Stimulated activated CD4-positive, alpha-beta T cell treated with anti-CD3 and anti-CD28 coated beads, TNF-alpha, amount 100 ng/mL, for 1 hour (primary cell): Measurements from ENCODE around the gene WNT16.

ENCODE experiments used
- DNase-seq, 3 donors: peaks; one replicate each; pipeline ENCODE4 v3.0.0-alpha.2; 2020; ENCODE audit warnings: low read depth in 3 of 3, low spot score in 1 of 3

Gene WNT16

DNA sequence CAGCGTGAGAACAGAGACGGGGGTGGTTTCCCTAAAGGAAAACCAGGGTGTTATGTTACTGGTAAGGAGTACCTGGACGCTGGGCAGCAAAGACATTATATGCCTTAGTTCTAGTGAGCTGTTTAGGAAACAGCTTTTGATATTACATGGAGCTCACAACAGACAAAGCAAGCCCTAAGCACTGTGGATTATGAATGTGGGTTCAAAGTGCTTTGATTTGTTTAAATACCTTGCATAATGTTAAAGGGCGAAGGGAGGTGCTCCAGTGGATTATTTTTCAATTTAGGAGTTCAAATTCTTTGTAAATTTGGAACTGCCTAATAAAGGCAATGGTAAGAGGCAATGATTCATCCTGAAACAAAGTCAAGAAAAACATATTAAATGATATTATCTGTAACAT, 13.8 kb downstream of the WNT16 start:
- DNase-seq: no peak

DNA sequence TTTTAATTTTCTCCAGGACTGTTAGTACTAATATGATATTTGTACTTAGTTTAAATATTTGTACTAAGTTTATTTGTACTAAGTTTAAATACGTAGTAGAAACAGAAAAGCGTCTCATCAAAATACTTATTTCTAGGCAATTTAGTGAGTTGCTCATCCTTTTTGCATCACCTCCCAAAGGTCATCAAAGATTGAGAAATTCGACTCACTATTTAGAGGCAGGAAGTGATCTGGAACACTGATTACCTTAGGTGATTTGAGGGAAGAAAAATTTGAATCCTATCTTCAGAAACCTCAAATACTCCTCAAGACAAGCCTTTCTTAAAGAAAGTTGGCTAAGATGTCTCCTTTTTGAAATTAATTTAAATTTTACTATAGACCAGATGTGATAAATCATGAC, 14.5 kb downstream of the WNT16 start:
- no peak for DNase-seq

- no peak for DNase-seq
Measured at GRCh38 chr7:121344093-121344492, 15.3 kb downstream of the WNT16 start.

GRCh38 chr7:121344497-121344896, 15.7 kb downstream of the WNT16 start:
- DNase-seq: no peak

DNA sequence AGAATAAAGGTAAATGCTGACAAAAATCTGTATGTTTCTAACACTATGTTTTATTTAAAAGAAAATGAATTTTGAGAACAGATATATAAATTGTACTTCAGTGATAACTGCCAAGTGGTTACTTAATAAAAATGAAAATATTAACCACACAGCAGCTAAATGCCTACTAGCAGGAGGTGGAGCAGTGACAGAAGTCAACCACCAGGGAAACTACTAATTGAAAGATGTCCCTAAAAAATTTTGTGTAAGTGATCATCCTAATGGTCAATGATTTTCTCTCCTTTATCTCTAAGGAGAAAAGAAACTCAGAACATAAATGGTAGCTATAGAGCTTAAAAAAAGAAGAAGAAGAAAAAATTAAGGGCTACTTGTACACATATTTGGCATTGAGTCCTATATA, 22.9 kb downstream of the WNT16 start:
- no peak for DNase-seq

DNA sequence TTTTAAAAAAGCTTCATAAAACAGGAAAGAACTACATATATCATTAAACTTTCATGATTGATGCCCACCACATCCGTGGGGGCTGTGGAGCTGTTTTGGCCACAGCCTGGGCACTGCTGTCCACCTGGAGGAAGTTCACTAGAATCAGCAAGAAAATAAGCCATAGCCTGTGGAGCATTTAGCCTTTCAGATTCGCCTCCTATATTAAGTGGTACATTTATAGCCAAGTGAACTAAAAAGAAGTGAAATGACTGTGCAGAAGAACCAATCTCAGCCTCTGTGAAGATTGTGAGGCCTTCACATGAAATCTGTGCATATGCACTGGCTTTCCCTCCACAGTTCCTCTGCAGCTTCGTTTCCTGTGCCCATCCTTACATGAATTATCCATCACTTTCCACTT, 23.5 kb downstream of the WNT16 start:
- no peak for DNase-seq

GRCh38 chr7:121355574-121355973, 26.8 kb downstream of the WNT16 start:
- DNase-seq: no peak

- DNase-seq: no peak
Measured at GRCh38 chr7:121360564-121360963, 31.8 kb downstream of the WNT16 start.

- DNase-seq: peak in 1 of 3 donors; percentile 3
Measured at GRCh38 chr7:121366852-121367431, 38.1 kb downstream of the WNT16 start.

- DNase-seq: no peak
Measured at GRCh38 chr7:121369462-121369861, 40.7 kb downstream of the WNT16 start.

GRCh38 chr7:121371367-121371766, 42.6 kb downstream of the WNT16 start:
- no peak for DNase-seq

- no peak for DNase-seq
Measured at GRCh38 chr7:121371883-121372282, 43.1 kb downstream of the WNT16 start.

DNA sequence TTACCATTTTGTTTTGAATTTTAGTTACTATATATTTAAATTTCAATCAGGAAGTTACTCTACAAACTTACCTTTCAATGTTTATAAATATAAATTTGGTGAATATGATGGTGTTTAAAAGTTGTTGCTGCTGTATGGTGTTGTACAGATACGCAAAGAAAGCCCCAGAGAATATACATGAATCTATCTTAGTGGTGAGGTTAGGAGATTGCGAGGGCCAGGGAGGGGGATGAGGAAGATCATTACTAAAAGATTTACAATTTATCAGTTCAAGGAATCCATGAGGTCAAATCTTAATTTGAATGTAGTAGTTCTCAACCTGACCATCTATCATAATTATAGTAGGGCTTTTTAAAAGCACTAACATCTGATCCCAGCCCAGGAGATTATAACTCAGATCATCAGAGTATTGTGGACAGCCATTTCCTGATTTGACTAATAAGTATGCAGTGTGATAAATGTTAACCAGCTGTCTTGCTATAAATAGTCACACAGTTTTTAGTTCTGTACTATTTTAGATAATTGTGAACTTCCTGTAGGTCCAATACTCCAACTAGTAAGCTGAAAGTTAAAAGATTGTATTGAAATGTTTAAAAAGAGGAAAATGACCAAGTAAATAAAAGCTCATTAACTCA, 43.7 kb downstream of the WNT16 start:
- no peak for DNase-seq

- no peak for DNase-seq
Measured at GRCh38 chr7:121373177-121373576, 44.4 kb downstream of the WNT16 start.

DNA sequence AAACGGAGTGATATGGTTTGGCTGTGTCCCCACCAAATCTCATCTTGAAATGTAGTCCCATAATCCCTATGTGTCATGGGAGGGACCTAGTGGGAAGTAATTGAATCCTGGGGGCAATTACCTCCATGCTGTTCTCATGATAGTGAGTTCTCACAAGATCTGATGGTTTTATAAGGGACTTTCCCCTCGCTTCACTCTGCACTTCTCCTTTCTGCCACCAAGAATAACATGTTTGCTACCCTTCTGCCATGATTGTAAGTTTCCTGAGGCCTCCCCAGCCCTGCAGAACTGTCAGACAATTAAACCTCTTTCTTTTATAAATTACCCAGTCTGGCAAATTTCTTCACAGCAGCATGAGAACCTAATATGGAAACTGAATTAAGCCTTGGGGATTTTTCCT, 48.2 kb downstream of the WNT16 start:
- no peak for DNase-seq

- no peak for DNase-seq
Measured at GRCh38 chr7:121379930-121380329, 51.1 kb downstream of the WNT16 start.

GRCh38 chr7:121382473-121382872, 53.7 kb downstream of the WNT16 start:
- no peak for DNase-seq

GRCh38 chr7:121383235-121383910, 54.6 kb downstream of the WNT16 start:
- no peak for DNase-seq

DNA sequence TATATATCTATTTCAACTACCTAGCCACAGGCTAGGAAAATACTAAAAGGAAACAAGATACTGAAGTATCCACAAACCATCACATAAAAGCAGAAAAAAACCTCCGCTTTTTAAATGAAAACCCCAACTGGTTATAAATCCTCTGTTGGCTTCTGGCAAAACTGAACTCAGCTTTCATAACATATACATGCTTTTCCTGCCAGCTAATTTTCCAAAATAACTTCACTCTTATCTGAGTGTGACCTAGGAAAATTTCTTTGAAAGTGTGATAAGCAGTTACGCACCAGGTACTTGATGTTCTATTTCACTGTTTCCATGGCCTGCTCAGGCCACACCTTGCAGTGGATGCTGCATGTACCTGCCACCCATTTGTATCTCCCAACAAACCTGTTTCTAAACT, 55.5 kb downstream of the WNT16 start:
- DNase-seq: no peak

DNA sequence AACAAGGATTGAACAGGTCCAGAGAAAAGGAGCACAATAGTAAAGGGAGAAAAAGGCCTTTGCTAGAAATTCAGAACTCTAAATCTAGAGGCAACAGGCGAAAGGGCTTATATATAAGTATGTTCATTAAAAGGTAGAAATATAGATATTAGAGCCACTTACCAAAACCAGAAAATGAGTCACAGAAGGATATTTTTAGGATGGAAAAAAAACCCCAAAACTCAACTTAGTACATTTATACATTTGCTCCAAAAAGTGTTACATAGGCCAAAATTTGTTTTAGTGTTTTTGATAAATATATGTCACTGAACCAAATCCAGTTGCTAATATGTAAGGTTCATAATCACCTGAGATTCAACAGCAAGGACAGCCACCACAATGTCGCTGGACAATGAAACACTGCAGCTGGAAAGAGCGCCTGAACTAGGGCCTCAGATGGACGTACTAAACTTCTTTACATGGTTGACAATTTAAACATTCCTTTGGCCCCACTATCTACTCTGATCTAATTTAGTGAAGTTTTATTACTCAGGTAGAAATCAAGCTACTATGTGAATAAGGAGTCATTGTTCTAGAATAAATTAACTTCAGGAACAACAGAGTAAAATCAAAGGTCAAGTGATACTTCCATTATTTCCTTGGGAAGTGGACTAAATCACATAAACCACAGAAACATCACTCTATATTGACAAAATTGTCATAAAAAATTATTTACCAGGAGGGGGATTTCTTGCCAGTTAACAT, 56.4 kb downstream of the WNT16 start:
- DNase-seq: no peak

DNA sequence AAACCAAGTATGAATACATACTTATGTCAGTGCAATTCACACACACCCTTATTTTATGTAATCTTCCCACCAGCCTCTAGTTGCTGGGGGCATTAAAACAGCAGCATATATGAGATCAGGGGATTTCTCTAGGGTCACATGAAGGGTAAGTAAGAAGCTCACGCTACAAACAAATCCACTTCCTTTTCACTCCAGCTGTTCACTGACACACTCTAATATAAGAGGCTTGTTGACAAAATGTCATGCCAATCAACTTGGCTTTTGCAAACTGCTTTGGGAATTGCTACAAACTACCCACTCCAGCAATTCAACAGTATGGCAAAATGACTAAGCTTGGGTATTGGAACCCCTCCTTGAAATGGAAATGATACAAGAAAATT, 57.0 kb downstream of the WNT16 start:
- DNase-seq: no peak

GRCh38 chr7:121388950-121389349, 60.1 kb downstream of the WNT16 start:
- no peak for DNase-seq
